GM12873 (cell line): ENCODE measurements around the gene MCC.

Experiments used
- CTCF ChIP-seq: IDR thresholded peaks from 2 replicates; pipeline ENCODE4 v1.5.1; 2012; ENCODE audit warnings: low read depth, mild to moderate bottlenecking, moderate library complexity, low read length, control low read depth; ENCODE audit not compliant: insufficient read depth; ENCODE audit errors: missing control alignments

MCC gene

GRCh38 chr5:113164021-113164420, 324.2 kb downstream of the MCC start:
- TF ChIP-seq CTCF, result no peak

- TF ChIP-seq CTCF, result no peak
Measured at GRCh38 chr5:113163328-113163727, 324.9 kb downstream of the MCC start.

- no peak for TF ChIP-seq CTCF
Measured at GRCh38 chr5:113162770-113163169, 325.5 kb downstream of the MCC start.

GRCh38 chr5:113162208-113162607, 326.0 kb downstream of the MCC start:
- no peak for TF ChIP-seq CTCF

GRCh38 chr5:113161806-113162205, 326.4 kb downstream of the MCC start:
- TF ChIP-seq CTCF, result no peak

- TF ChIP-seq CTCF, result no peak
Measured at GRCh38 chr5:113157886-113158285, 330.4 kb downstream of the MCC start.

- TF ChIP-seq CTCF, result no peak
Measured at GRCh38 chr5:113156271-113156877, 331.9 kb downstream of the MCC start.
